HUDEP-2 (cell line): ENCODE results near the gene TOMM20.
"Not testable (repeated sequence)": the region's sequence is repeated elsewhere in the genome, so short reads cannot be mapped to it uniquely, and the experiment has no call there.

Source experiments
- DNase-seq, 76 experiments: peaks; one replicate each; lab custom pipeline; 2025; ENCODE audit not compliant: unreplicated experiment in 76 of 76; lab: John Stamatoyannopoulos, UW

The TOMM20 gene

GRCh38 chr1:235105051-235106043 is 23.3 kb downstream of the TOMM20 start:
- DNase-seq: no peak

- no peak for DNase-seq
These were observed 25.6 kb downstream of the TOMM20 start for GRCh38 chr1:235102993-235103411.

- no peak for DNase-seq
These were observed 26.4 kb downstream of the TOMM20 start for GRCh38 chr1:235102259-235102582.

GRCh38 chr1:235101558-235102258 is 26.9 kb downstream of the TOMM20 start:
- DNase-seq: no peak

- DNase-seq: no peak
These were observed 28.4 kb downstream of the TOMM20 start for GRCh38 chr1:235100194-235100772.

GRCh38 chr1:235098991-235099390 is 29.6 kb downstream of the TOMM20 start:
- DNase-seq: no peak

GRCh38 chr1:235098547-235098946 is 30.1 kb downstream of the TOMM20 start:
- no peak for DNase-seq

GRCh38 chr1:235097501-235097900 is 31.1 kb downstream of the TOMM20 start:
- not testable (repeated sequence) for DNase-seq

- no peak for DNase-seq
These were observed 32.6 kb downstream of the TOMM20 start for GRCh38 chr1:235095938-235096562.

- peak in 62 of 76 experiments; percentile 4 to 77 (median 50) for DNase-seq
These were observed 34.7 kb downstream of the TOMM20 start for GRCh38 chr1:235093696-235094592.

- DNase-seq: no peak
These were observed 35.5 kb downstream of the TOMM20 start for GRCh38 chr1:235093013-235093695.

GRCh38 chr1:235092415-235092814 is 36.2 kb downstream of the TOMM20 start:
- not testable (repeated sequence) for DNase-seq

GRCh38 chr1:235092045-235092406 is 36.6 kb downstream of the TOMM20 start:
- not testable (repeated sequence) for DNase-seq

- DNase-seq: not testable (repeated sequence)
These were observed 37.2 kb downstream of the TOMM20 start for GRCh38 chr1:235091319-235092044.

GRCh38 chr1:235090406-235091069 is 38.1 kb downstream of the TOMM20 start:
- no peak for DNase-seq

GRCh38 chr1:235088907-235089306 is 39.7 kb downstream of the TOMM20 start:
- DNase-seq: no peak

GRCh38 chr1:235088430-235088829 is 40.2 kb downstream of the TOMM20 start:
- DNase-seq: no peak

- no peak for DNase-seq
These were observed 40.7 kb downstream of the TOMM20 start for GRCh38 chr1:235087906-235088305.
